ENCODE data around the gene EXOC6. TPM values are rescaled to one million over a fixed set of nuclear protein-coding genes. Genes with fewer than 3 reads are reported as not detected.
"Not testable (repeated sequence)": the region's sequence is repeated elsewhere in the genome, so short reads cannot be mapped to it uniquely, and the experiment has no call there.

Gene EXOC6
- polyA plus RNA-seq, 1 donor (not counting 4 experiments of a cell fraction or from before 2014, with no cell fraction given), result 1.2 TPM

GRCh38 chr10:92972066-92972870 is 123.9 kb downstream of the EXOC6 start:
- Histone ChIP-seq H3K4me3 (ENCODE audit: control insufficient read depth in 2 of 3, extremely low read depth in 1 of 3, insufficient read depth in 2 of 3, low read depth in 1 of 3, low read length in 3 of 3) (peak overlapping the region in 1 of 3 experiments; percentile 11), H3K4me1 (ENCODE audit: control insufficient read depth, extremely low read depth, insufficient read depth, low read length) (peaks cover 12% of the 10 kb centered on the region), H4K20me1 (ENCODE audit: control insufficient read depth, extremely low read depth, insufficient read depth, low read length) (no peaks in the 10 kb centered on the region), H3K27me3 (ENCODE audit: control insufficient read depth, extremely low read depth, insufficient read depth, low read length) (no peaks in the 10 kb centered on the region), H3K9ac (ENCODE audit: control insufficient read depth, extremely low read depth, insufficient read depth, low read length) (no peak overlapping the region), H3K4me2 (ENCODE audit: control insufficient read depth, extremely low read depth, insufficient read depth, low read depth, low read length) (peak overlapping the region; percentile 60), H3K27ac (ENCODE audit: control insufficient read depth, insufficient read depth, low read length) (peak overlapping the region; percentile 29), H3K9me1 (ENCODE audit: control insufficient read depth, extremely low read depth, insufficient read depth, low read length) (no peaks in the 10 kb centered on the region), H2AFZ (ENCODE audit: control insufficient read depth, low read length) (peak overlapping the region; percentile 18), H3K9me3 (ENCODE audit: control insufficient read depth, low read depth, low read length) (no peaks in the 10 kb centered on the region), H3K36me3 (ENCODE audit: control insufficient read depth in 2 of 2, extremely low read depth in 1 of 2, insufficient read depth in 2 of 2, low read length in 2 of 2) (no peaks in the 10 kb centered on the region), H3K79me2 (ENCODE audit: control insufficient read depth, insufficient read depth, low read length) (no peaks in the 10 kb centered on the region)
- TF ChIP-seq, protein P1, sequence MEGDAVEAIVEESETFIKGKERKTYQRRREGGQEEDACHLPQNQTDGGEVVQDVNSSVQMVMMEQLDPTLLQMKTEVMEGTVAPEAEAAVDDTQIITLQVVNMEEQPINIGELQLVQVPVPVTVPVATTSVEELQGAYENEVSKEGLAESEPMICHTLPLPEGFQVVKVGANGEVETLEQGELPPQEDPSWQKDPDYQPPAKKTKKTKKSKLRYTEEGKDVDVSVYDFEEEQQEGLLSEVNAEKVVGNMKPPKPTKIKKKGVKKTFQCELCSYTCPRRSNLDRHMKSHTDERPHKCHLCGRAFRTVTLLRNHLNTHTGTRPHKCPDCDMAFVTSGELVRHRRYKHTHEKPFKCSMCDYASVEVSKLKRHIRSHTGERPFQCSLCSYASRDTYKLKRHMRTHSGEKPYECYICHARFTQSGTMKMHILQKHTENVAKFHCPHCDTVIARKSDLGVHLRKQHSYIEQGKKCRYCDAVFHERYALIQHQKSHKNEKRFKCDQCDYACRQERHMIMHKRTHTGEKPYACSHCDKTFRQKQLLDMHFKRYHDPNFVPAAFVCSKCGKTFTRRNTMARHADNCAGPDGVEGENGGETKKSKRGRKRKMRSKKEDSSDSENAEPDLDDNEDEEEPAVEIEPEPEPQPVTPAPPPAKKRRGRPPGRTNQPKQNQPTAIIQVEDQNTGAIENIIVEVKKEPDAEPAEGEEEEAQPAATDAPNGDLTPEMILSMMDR (optimal IDR thresholded peaks at IDR 0.05 in 1 of 3, IDR thresholded peaks at IDR 0.05 in 1 of 3, conservative IDR thresholded peaks at IDR 0.05 in 1 of 3; ENCODE audit: extremely low read depth in 1 of 3, insufficient read depth in 2 of 3, low read length in 3 of 3), result no peak
- no peak for TF ChIP-seq EZH2 (IDR thresholded peaks at IDR 0.05; ENCODE audit: low read length)
- FAIRE-seq (peak; percentile 34), DNase-seq (ENCODE audit: low read depth, low spot score) (peak; percentile 38)
- dilution Hi-C loops (cut with MboI; ENCODE audit: extremely low pct_ligation_motif_present, low sequenced_read_pairs), result no loop called here

DNA sequence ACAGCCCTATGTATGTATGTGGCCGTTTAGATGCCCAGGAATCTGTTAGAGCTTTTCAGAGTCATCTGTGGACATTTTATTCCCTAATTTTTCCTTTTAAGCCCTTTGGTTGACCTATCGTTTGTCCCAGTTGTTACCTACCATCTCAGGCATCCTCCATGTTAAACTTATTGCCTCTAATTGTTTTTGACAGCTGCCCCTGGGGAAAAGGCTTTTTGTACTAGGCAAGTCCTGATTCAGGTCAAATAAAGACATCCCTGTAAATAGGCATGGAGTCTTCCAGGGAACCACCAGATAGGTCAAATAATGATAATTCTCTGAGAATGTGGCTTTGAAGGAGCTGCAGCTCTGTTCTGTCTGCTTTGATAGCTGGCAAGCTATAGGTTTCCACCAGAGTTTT is 124.6 kb downstream of the EXOC6 start:
- Histone ChIP-seq H3K4me1 (ENCODE audit: control insufficient read depth, extremely low read depth, insufficient read depth, low read length) (peaks cover 12% of the 10 kb centered on the region), H3K27me3 (ENCODE audit: control insufficient read depth, extremely low read depth, insufficient read depth, low read length) (no peaks in the 10 kb centered on the region), H3K27ac (ENCODE audit: control insufficient read depth, insufficient read depth, low read length) (no peak overlapping the region), H3K9ac (ENCODE audit: control insufficient read depth, extremely low read depth, insufficient read depth, low read length) (no peak overlapping the region), H3K79me2 (ENCODE audit: control insufficient read depth, insufficient read depth, low read length) (no peaks in the 10 kb centered on the region), H2AFZ (ENCODE audit: control insufficient read depth, low read length) (no peak overlapping the region), H3K9me3 (ENCODE audit: control insufficient read depth, low read depth, low read length) (no peaks in the 10 kb centered on the region), H4K20me1 (ENCODE audit: control insufficient read depth, extremely low read depth, insufficient read depth, low read length) (no peaks in the 10 kb centered on the region), H3K36me3 (ENCODE audit: control insufficient read depth in 2 of 2, extremely low read depth in 1 of 2, insufficient read depth in 2 of 2, low read length in 2 of 2) (no peaks in the 10 kb centered on the region), H3K4me3 (ENCODE audit: control insufficient read depth in 2 of 3, extremely low read depth in 1 of 3, insufficient read depth in 2 of 3, low read depth in 1 of 3, low read length in 3 of 3) (no peak overlapping the region), H3K4me2 (ENCODE audit: control insufficient read depth, extremely low read depth, insufficient read depth, low read depth, low read length) (no peak overlapping the region), H3K9me1 (ENCODE audit: control insufficient read depth, extremely low read depth, insufficient read depth, low read length) (no peaks in the 10 kb centered on the region)
- FAIRE-seq (no peak), DNase-seq (ENCODE audit: low read depth, low spot score) (no peak)
- dilution Hi-C loops (cut with MboI; ENCODE audit: extremely low pct_ligation_motif_present, low sequenced_read_pairs), result no loop called here
- TF ChIP-seq, protein P1 (optimal IDR thresholded peaks at IDR 0.05 in 1 of 3, IDR thresholded peaks at IDR 0.05 in 1 of 3, conservative IDR thresholded peaks at IDR 0.05 in 1 of 3; ENCODE audit: extremely low read depth in 1 of 3, insufficient read depth in 2 of 3, low read length in 3 of 3), result no peak

DNA sequence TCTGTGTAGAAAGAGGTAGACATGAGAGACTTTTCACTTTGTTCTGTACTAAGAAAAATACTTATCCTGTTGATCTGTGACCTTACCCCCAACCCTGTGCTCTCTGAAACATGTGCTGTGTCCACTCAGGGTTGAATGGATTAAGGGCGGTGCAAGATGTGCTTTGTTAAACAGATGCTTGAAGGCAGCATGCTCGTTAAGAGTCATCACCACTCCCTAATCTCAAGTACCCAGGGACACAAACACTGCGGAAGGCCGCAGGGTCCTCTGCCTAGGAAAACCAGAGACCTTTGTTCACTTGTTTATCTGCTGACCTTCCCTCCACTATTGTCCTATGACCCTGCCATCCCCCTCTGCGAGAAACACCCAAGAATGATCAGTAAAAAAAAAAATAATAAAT is 128.0 kb downstream of the EXOC6 start:
- H2AFZ ChIP-seq (ENCODE audit: control insufficient read depth, low read length); H3K36me3 ChIP-seq (ENCODE audit: control insufficient read depth in 2 of 2, extremely low read depth in 1 of 2, insufficient read depth in 2 of 2, low read length in 2 of 2); H3K79me2 ChIP-seq (ENCODE audit: control insufficient read depth, insufficient read depth, low read length); H3K27me3 ChIP-seq (ENCODE audit: control insufficient read depth, extremely low read depth, insufficient read depth, low read length); H3K9ac ChIP-seq (ENCODE audit: control insufficient read depth, extremely low read depth, insufficient read depth, low read length); H3K9me1 ChIP-seq (ENCODE audit: control insufficient read depth, extremely low read depth, insufficient read depth, low read length); H3K9me3 ChIP-seq (ENCODE audit: control insufficient read depth, low read depth, low read length); H3K4me3 ChIP-seq (ENCODE audit: control insufficient read depth in 2 of 3, extremely low read depth in 1 of 3, insufficient read depth in 2 of 3, low read depth in 1 of 3, low read length in 3 of 3); H4K20me1 ChIP-seq (ENCODE audit: control insufficient read depth, extremely low read depth, insufficient read depth, low read length); DNase-seq (ENCODE audit: low read depth, low spot score); dilution Hi-C loops (cut with MboI; ENCODE audit: extremely low pct_ligation_motif_present, low sequenced_read_pairs); H3K4me2 ChIP-seq (ENCODE audit: control insufficient read depth, extremely low read depth, insufficient read depth, low read depth, low read length); FAIRE-seq; H3K27ac ChIP-seq (ENCODE audit: control insufficient read depth, insufficient read depth, low read length): not testable (repeated sequence)
- peaks cover 12% of the 10 kb centered on the region for H3K4me1 ChIP-seq (ENCODE audit: control insufficient read depth, extremely low read depth, insufficient read depth, low read length)
